Measurements from ENCODE around the gene SOS1.
"Not testable (repeated sequence)": the region's sequence is repeated elsewhere in the genome, so short reads cannot be mapped to it uniquely, and the experiment has no call there.

GRCh38 chr2:38936516-38936915 is 184.3 kb downstream of the SOS1 start:
- TF ChIP-seq MAX (IDR thresholded peaks at IDR 0.05; ENCODE audit: low read depth); RFX5 (IDR thresholded peaks at IDR 0.05; ENCODE audit: low read length): not testable (repeated sequence)
